GM11168 (cell line): ENCODE results near the gene IKZF1.

Experiments used
- in situ Hi-C: fragments of 300-500 bp; cut with MboI; formaldehyde crosslinking; loops from one replicate; pipeline ENCODE4 v1.12.0; 2022; ENCODE audit warnings: low sequenced_read_pairs; ENCODE audit not compliant: unreplicated experiment

Gene IKZF1

DNA sequence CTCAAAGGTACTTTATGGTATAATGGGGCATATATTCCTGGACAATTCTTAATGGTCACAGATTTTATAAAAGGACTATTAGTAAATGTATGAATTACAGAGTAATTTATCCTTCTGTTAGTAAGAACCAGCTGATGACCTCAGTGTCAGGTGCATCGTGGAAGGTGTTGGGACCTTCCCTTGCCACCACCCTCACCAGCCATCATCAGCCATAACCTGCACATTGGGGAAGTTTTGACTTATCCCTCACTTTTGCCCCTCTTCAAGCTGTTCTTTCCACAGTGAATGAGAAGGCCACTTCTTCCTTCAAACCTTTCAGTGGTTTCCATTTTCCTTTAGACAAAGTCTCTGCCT lies 93.4 kb downstream of the IKZF1 start:
- in situ Hi-C loops, result no loop called here

DNA sequence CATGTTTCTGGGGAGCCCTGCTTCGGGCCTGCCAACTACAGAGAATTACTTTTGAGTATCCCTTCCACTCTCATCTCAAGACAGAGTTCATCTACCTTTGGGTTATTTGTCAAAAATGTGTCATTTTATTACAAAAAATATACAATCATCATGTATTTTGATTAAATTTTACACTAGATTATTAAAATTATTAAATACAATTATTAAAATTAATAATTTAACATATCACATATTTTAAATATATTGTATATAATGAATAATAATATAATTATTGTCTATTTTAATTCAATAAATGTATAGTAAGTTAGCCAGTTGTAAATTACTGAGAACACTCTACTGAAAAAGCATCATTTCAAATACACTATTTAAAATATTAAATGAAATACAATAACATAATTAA lies 94.7 kb downstream of the IKZF1 start:
- in situ Hi-C loops, result no loop called here

- in situ Hi-C loops, result no loop called here
Measured at GRCh38 chr7:50399635-50400034, 95.1 kb downstream of the IKZF1 start.

GRCh38 chr7:50400114-50400513 lies 95.6 kb downstream of the IKZF1 start:
- in situ Hi-C loops, result no loop called here

- in situ Hi-C loops, result no loop called here
Measured at GRCh38 chr7:50404392-50404791, 99.9 kb downstream of the IKZF1 start.

- in situ Hi-C loops, result no loop called here
Measured at GRCh38 chr7:50405221-50405620, 100.7 kb downstream of the IKZF1 start.

DNA sequence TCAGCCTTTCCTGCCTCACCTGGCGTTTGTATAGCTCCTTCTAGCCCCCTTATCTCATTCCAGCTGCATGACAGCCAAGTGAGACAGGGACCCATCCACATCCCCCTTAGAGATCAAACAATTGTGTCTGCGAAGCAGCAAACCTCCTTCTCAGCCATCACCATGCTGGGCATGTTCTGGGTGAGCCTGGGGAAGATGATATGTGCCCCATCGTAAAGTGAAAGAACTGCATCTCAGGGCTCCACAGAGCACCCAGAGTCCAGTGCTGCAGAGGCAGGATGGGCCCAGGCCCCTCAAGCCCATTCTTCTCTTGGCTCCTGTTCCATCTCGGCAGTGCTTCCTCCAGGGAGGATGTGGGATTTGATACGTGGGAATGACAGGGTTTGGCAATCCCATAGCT lies 102.4 kb downstream of the IKZF1 start:
- in situ Hi-C loops, result no loop called here

- in situ Hi-C loops, result no loop called here
Measured at GRCh38 chr7:50409856-50410745, 105.6 kb downstream of the IKZF1 start.

DNA sequence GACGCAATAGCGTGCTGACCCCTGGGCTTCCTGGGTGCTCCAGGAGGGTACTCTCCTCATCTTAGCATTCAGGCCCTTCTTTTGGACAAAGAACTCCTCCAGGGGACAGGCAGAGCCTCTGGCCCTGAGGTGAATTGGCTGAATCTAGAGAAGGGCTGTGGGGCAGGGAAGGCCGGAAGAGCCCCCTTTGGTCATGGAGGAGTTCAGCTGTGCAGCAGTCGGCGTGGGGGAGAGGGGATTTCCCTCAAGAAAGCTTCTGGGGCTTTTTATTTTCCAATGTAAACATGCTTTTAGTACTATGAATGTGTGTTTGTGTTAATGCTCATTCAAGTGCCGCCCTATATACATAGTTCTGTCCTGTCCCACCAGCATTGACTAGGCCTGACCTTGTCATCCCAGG lies 106.8 kb downstream of the IKZF1 start:
- in situ Hi-C loops, result no loop called here

- in situ Hi-C loops, result no loop called here
Measured at GRCh38 chr7:50412973-50413372, 108.5 kb downstream of the IKZF1 start.

DNA sequence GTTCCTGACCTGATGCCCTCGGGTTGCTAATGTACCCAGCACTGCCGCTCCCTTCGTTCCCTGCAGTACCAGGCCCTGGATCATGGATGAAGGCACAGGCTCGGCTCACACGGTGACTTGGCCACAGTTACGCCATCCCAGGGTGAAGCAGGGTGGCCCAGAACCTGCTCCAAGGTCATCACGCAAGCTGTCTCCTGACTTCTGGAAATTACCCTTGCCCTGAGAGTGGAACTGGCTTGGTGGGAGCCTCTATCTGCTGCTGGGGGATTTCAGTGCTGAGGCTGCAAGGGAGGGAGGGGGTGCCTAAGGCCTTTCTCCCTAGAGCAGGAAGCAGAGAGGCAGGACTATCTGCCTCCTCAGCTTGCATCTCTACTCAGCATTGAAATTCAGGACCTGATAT lies 109.0 kb downstream of the IKZF1 start:
- in situ Hi-C loops, result no loop called here

GRCh38 chr7:50415844-50416364 lies 111.4 kb downstream of the IKZF1 start:
- in situ Hi-C loops, result no loop called here

DNA sequence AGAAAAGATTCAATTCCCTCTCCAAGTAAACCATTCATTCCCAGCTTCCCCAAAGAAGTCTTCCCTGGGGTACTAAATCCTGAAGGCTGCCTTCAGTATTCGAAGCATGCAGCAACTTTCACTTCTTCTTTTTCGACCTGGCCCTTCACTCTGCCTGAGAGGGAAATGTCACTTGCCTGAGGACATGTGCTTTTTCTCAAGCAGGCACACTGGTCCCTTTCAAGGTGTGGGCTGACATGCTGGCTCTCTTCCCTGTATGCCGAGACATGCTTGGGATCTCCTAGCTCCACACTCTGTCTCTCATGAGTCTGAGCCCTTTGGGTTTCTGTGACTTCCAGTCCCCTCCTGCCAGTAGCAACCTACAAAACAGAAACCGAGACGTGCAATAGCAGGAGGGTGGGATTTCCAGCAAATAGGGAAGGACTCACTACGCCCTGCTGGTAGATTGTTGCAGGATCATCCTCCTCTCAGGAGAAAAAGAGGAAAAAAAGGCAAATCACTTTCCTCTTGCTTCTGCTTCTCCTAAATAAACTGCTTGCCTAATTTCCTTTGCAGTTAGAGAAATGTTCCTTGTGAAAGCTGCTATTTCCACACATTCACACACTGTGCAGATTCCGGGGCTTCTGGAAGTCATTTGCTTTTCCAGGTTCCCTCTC lies 112.1 kb downstream of the IKZF1 start:
- in situ Hi-C loops, result no loop called here

DNA sequence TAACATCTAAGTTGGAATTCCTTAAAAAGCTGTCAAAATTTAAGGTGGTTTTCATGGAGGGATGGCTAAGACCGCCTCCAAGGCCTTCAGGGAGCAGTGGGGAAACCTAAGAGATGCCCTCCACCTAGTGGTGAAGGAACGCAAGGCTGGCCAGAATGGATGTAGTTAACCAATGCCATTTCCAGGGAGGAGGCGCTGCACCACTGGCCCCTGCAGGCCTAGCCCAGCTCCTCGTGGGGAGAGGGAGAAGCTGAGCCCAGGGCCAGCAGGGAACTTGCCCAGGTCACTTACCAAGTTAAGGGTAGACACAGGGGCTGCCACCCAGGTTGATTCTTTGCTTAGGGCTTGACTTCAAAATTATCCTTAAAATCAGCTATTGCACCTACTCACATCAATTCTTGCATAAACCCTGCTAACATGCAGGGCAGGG lies 113.6 kb downstream of the IKZF1 start:
- in situ Hi-C loops, result no loop called here

- in situ Hi-C loops, result no loop called here
Measured at GRCh38 chr7:50418526-50419290, 114.2 kb downstream of the IKZF1 start.

- in situ Hi-C loops, result loop anchor here (5.0 to 10.0 kb wide), 2 partner anchors 99 to 216 kb away; no protein-coding TSS in a partner anchor
Measured at GRCh38 chr7:50421043-50421442, 116.5 kb downstream of the IKZF1 start.

GRCh38 chr7:50422858-50423257 lies 118.3 kb downstream of the IKZF1 start:
- in situ Hi-C loops, result loop anchor here (5.0 to 10.0 kb wide), 2 partner anchors 101 to 218 kb away; no protein-coding TSS in a partner anchor

GRCh38 chr7:50423860-50424259 lies 119.3 kb downstream of the IKZF1 start:
- in situ Hi-C loops, result loop anchor here (5.0 to 10.0 kb wide), 2 partner anchors 102 to 219 kb away; no protein-coding TSS in a partner anchor

DNA sequence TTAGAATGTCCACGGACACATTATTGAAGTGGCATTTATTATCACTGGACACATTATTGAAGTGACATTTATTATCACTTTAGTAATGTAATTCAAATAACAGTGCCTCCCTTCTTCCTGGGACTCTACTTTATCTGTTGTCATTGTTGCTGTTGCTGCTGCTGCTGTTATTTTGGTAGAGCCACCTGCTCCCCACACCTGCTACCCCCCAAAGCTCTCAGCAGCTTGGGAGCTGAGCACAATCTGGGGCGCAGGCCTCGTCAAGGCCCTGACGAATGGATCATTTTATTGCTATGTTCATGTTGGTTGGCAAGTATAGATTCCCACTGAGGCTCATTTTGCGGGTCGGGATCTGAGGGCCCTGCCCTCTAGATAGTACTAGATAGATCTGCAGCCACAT lies 120.8 kb downstream of the IKZF1 start:
- in situ Hi-C loops, result loop anchor here (10.0 kb wide), 1 partner anchor 221 kb away; no protein-coding TSS in a partner anchor

- in situ Hi-C loops, result loop anchor here (10.0 kb wide), 1 partner anchor 222 kb away; no protein-coding TSS in a partner anchor
Measured at GRCh38 chr7:50426280-50427045, 121.9 kb downstream of the IKZF1 start.
